ENCODE data around the gene TMEM86A. TPM values are rescaled to one million over a fixed set of nuclear protein-coding genes. Genes with fewer than 3 reads are reported as not detected.

Gene TMEM86A
- total and polyA plus RNA-seq, 2 of the 8 experiments (the other 6 are each of a cell fraction or from before 2014, with no cell fraction given): 1.5 to 1.7 TPM

DNA sequence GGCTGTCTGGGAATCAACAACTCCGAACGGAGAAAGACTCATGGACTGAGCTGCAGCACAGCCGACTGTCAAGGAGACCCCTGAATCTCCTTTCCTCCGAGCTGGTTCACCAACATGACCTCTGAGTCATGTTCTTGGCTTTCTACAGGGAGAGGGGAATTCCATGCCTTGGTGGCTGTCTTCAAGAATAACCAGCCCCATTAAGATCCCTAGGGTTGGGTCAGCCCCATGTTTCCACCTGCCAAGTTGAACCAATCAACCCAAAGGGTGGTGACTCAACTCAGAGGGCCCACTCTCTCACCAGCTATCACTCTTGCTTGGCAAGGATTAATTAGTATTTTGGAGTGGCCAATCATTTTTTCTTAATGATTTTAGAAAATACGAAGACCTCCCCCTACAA, 55.7 kb downstream of the TMEM86A start:
- ChIA-PET POLR2A (ENCODE audit: partially characterized antibody) (no interaction called here), CTCF (ENCODE audit: partially characterized antibody) (interaction anchor here (2.3 kb wide), 1 partner anchor 10 kb away, joined by 9 read pairs; no protein-coding TSS in a partner anchor)
- Histone ChIP-seq H3K9me3 (ENCODE audit: insufficient read depth in 2 of 2, low read depth in 1 of 2, low read length in 1 of 2) (no peaks in the 10 kb centered on the region), H3K4me1 (replicated peaks in 1 of 4; ENCODE audit: control insufficient read depth in 3 of 4, insufficient read depth in 4 of 4, low read length in 3 of 4) (peaks cover 0 to 7% (median 3%) of the 10 kb centered on the region in 4 experiments; a peak in 4 of 7 replicates), H3K27me3 (replicated peaks in 1 of 4; ENCODE audit: control insufficient read depth in 3 of 4, extremely low read depth in 1 of 4, insufficient read depth in 3 of 4, low read length in 3 of 4) (no peaks in the 10 kb centered on the region), H3K79me1 (ENCODE audit: low read depth, low read length) (no peaks in the 10 kb centered on the region), H2BK120ac (replicated peaks; ENCODE audit: low read depth, low read length) (no peak overlapping the region), H3K36me3 (ENCODE audit: control insufficient read depth in 2 of 4, insufficient read depth in 4 of 4, low read length in 3 of 4) (no peaks in the 10 kb centered on the region), H3K4me2 (ENCODE audit: insufficient read depth in 1 of 2, low read depth in 2 of 2, low read length in 2 of 2) (no peak overlapping the region), H4K20me1 (replicated peaks in 1 of 2; ENCODE audit: control insufficient read depth in 1 of 2, insufficient read depth in 2 of 2, low read length in 2 of 2) (no peaks in the 10 kb centered on the region), H2AK5ac (ENCODE audit: low read depth, low read length) (no peak overlapping the region), H3K14ac (ENCODE audit: insufficient read length) (no peak overlapping the region), H4K5ac (ENCODE audit: insufficient read length, low read depth, low read length) (no peak overlapping the region), H2AFZ (ENCODE audit: low read length) (no peak overlapping the region), H4K8ac (ENCODE audit: extremely low read depth, insufficient read depth, low read length) (no peak overlapping the region), H3K9ac (replicated peaks in 1 of 4; ENCODE audit: extremely low read depth in 1 of 4, low read depth in 3 of 4, low read length in 3 of 4) (no peak overlapping the region), H3K4me3 (ENCODE audit: extremely low read depth in 1 of 4, insufficient read depth in 2 of 4, low read depth in 3 of 4, low read length in 4 of 4) (no peak overlapping the region), H3K56ac (replicated peaks; ENCODE audit: insufficient read length, low read depth, low read length) (no peak overlapping the region), H3K18ac (ENCODE audit: extremely low read depth, low read length) (no peak overlapping the region), H2BK12ac (ENCODE audit: low read depth, low read length) (no peak overlapping the region), H3K79me2 (ENCODE audit: control insufficient read depth in 1 of 2, insufficient read depth in 2 of 2, low read length in 2 of 2) (no peaks in the 10 kb centered on the region), H3K23ac (ENCODE audit: insufficient read length) (no peak overlapping the region), H2BK15ac (ENCODE audit: low read length) (no peak overlapping the region), H3K27ac (ENCODE audit: low read depth, low read length) (no peak overlapping the region), H2BK20ac (ENCODE audit: low read length) (no peak overlapping the region), H3K23me2 (ENCODE audit: low read depth, low read length) (no peaks in the 10 kb centered on the region), H3K4ac (replicated peaks; ENCODE audit: insufficient read length, low read depth, low read length) (no peak overlapping the region), H2BK5ac (ENCODE audit: low read depth, low read length) (no peak overlapping the region), H4K91ac (replicated peaks; ENCODE audit: insufficient read length, low read length) (no peak overlapping the region)
- 57% methylated on average over 5 of the region's 5 CpGs; no CpG with 5 or more reads in 1 of the 2 experiments for WGBS, 2 experiments (ENCODE audit: extremely low coverage in 1 of 2, insufficient coverage in 1 of 2, insufficient read length in 1 of 2, insufficient replicate concordance in 2 of 2, low coverage in 1 of 2, low lambda C conversion rate in 2 of 2, missing lambda C conversion rate in 1 of 2)
- FAIRE-seq (no peak), DNase-seq (ENCODE audit: low read depth in 1 of 2, low spot score in 2 of 2) (no peak)
- TF ChIP-seq SIRT6 (IDR thresholded peaks at IDR 0.05; ENCODE audit: low read length): no peak
- TF ChIP-seq, protein P1, sequence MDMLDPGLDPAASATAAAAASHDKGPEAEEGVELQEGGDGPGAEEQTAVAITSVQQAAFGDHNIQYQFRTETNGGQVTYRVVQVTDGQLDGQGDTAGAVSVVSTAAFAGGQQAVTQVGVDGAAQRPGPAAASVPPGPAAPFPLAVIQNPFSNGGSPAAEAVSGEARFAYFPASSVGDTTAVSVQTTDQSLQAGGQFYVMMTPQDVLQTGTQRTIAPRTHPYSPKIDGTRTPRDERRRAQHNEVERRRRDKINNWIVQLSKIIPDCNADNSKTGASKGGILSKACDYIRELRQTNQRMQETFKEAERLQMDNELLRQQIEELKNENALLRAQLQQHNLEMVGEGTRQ (IDR thresholded peaks at IDR 0.05; ENCODE audit: low read length): no peak

Other genes with a start within 250 kb of the TMEM86A start
- gene LDHAL6A, start 242.9 kb upstream of the TMEM86A start, total RNA-seq (2021; fragmentation: NEBNext Ultra II Directional; extraction: Animal tissue kit (Norgen Biotek cat#: 25700)): not detected in 2 replicates
- gene LDHAL6A, start 242.9 kb upstream of the TMEM86A start, polyA plus RNA-seq (2011; rRNA removed): not detected in 2 replicates
- 50.8 and 58.2 TPM in 2 replicates for gene TSG101, start 171.8 kb upstream of the TMEM86A start, total RNA-seq (2021; fragmentation: NEBNext Ultra II Directional; extraction: Animal tissue kit (Norgen Biotek cat#: 25700))
- 138 and 151 TPM in 2 replicates for gene TSG101, start 171.8 kb upstream of the TMEM86A start, polyA plus RNA-seq (2011; rRNA removed)
- gene UEVLD, start 110.0 kb upstream of the TMEM86A start, total RNA-seq (2021; fragmentation: NEBNext Ultra II Directional; extraction: Animal tissue kit (Norgen Biotek cat#: 25700)): 6.0 and 7.3 TPM in 2 replicates
- 3.6 and 4.1 TPM in 2 replicates for gene UEVLD, start 110.0 kb upstream of the TMEM86A start, polyA plus RNA-seq (2011; rRNA removed)
- gene MISFA, start 99.0 kb upstream of the TMEM86A start, total RNA-seq (2021; fragmentation: NEBNext Ultra II Directional; extraction: Animal tissue kit (Norgen Biotek cat#: 25700)): 3.8 and 4.1 TPM in 2 replicates
- 0.33 and 0.51 TPM in 2 replicates for gene MISFA, start 99.0 kb upstream of the TMEM86A start, polyA plus RNA-seq (2011; rRNA removed)
- 17.1 and 17.6 TPM in 2 replicates for gene SPTY2D1, start 64.4 kb upstream of the TMEM86A start, total RNA-seq (2021; fragmentation: NEBNext Ultra II Directional; extraction: Animal tissue kit (Norgen Biotek cat#: 25700))
- gene SPTY2D1, start 64.4 kb upstream of the TMEM86A start, polyA plus RNA-seq (2011; rRNA removed): 4.9 and 6.0 TPM in 2 replicates
- not detected in 2 replicates for gene IGSF22, start 27.4 kb downstream of the TMEM86A start, total RNA-seq (2021; fragmentation: NEBNext Ultra II Directional; extraction: Animal tissue kit (Norgen Biotek cat#: 25700))
- 0.06 and 0.14 TPM in 2 replicates for gene IGSF22, start 27.4 kb downstream of the TMEM86A start, polyA plus RNA-seq (2011; rRNA removed)
- 6.8 and 8.4 TPM in 2 replicates for gene PTPN5, start 93.0 kb downstream of the TMEM86A start, total RNA-seq (2021; fragmentation: NEBNext Ultra II Directional; extraction: Animal tissue kit (Norgen Biotek cat#: 25700))
- 12.9 and 18.9 TPM in 2 replicates for gene PTPN5, start 93.0 kb downstream of the TMEM86A start, polyA plus RNA-seq (2011; rRNA removed)
- not detected in 2 replicates for gene MRGPRX1, start 240.6 kb downstream of the TMEM86A start, total RNA-seq (2021; fragmentation: NEBNext Ultra II Directional; extraction: Animal tissue kit (Norgen Biotek cat#: 25700))
- not detected in 2 replicates for gene MRGPRX1, start 240.6 kb downstream of the TMEM86A start, polyA plus RNA-seq (2011; rRNA removed)